Heart left ventricle (tissue), 16 donors: ENCODE results near the gene OR4N5. TPM values are rescaled to one million over a fixed set of nuclear protein-coding genes. Genes with fewer than 3 reads are reported as not detected.

Experiments
- ATAC-seq, 4 donors: fragments of 200-7000 bp; cut with Tn5 transposase; one replicate each; pipeline ENCODE4 v1.9.1; 2020 to 2022; ENCODE audit warnings: moderate library complexity in 4 of 4, mild to moderate bottlenecking in 3 of 4, moderate number of reproducible peaks in 1 of 4
- DNase-seq, 5 donors: peaks; one replicate each; pipeline ENCODE4 v3.0.0-alpha.2; 2020
- H3K27ac ChIP-seq, 12 donors: fragments of 200-600 bp; sonication (generic) in 4 of 12; one replicate each; pipeline versions ENCODE4 v1.5.0 to v1.8.0; 2016 to 2022; ENCODE audit warnings: mild to moderate bottlenecking in 2 of 12
- H3K27me3 ChIP-seq, 9 donors: fragments of 200-600 bp; sonication (generic) in 2 of 9; one replicate each; pipeline versions ENCODE4 v1.5.1 to v1.8.0; 2016 to 2022; ENCODE audit warnings: mild to moderate bottlenecking in 3 of 9
- H3K36me3 ChIP-seq, 9 donors: fragments of 200-600 bp; sonication (generic) in 2 of 9; one replicate each; pipeline versions ENCODE4 v1.5.0 to v1.8.0; 2018 to 2022; ENCODE audit warnings: mild to moderate bottlenecking in 2 of 9
- H3K4me1 ChIP-seq, 12 donors: fragments of 200-600 bp; sonication (generic) in 4 of 12; one replicate each; pipeline versions ENCODE4 v1.5.0 to v1.8.0; 2016 to 2022; ENCODE audit warnings: mild to moderate bottlenecking in 3 of 12
- H3K4me3 ChIP-seq, 12 donors: fragments of 200-600 bp; sonication (generic) in 4 of 12; one replicate each; pipeline versions ENCODE4 v1.5.0 to v1.8.0; 2017 to 2022; ENCODE audit warnings: mild to moderate bottlenecking in 9 of 12, moderate library complexity in 4 of 12
- H3K9me3 ChIP-seq, 12 donors: fragments of 200-600 bp; sonication (generic) in 4 of 12; one replicate each; pipeline versions ENCODE4 v1.5.0 to v1.8.0; 2016 to 2022; ENCODE audit warnings: mild to moderate bottlenecking in 1 of 12
- CTCF ChIP-seq, 12 donors: fragments of 200-600 bp; sonication (generic) in 4 of 12; IDR thresholded peaks; one replicate each; pipeline versions ENCODE4 v1.5.0 to v1.8.0; 2018 to 2022; ENCODE audit warnings: antibody characterized with exemption in 12 of 12, mild to moderate bottlenecking in 5 of 12
- POLR2A ChIP-seq, 2 donors: fragments of 450-650 bp; IDR thresholded peaks; one replicate each; pipeline ENCODE4 v1.6.1; 2017; ENCODE audit warnings: antibody characterized with exemption in 2 of 2, mild to moderate bottlenecking in 2 of 2, moderate library complexity in 2 of 2
- intact Hi-C, 10 donors: fragments of 100-400 bp; cut with DNase I; formaldehyde crosslinking; loops; one replicate each; pipeline versions ENCODE4 v1.11.1 to v1.14.2; 2022
- polyA plus RNA-seq, 2 donors: library from polyadenylated mRNA; stranded (reverse); fragments of 200-250 nt; gene quantifications; one replicate each; pipeline ENCODE4 v1.2.3, GENCODE V29; 2013
- total RNA-seq, 9 donors: library from RNA; depleted of rRNA in 2 of 9; stranded (reverse); fragments of >200 nt in 2 of 9; fragmentation: NEBNext Ultra II Directional in 3 of 9; extraction: Animal tissue kit (Norgen Biotek cat#: 25700) in 3 of 9; gene quantifications; one replicate each; pipeline versions ENCODE4 v1.1.0 to v1.2.4, GENCODE V29; 2016 to 2023
- donor health status: ischemic (EF 13 %, LVEDD 7.1; RV severe dilation, severe dysfunction).
- donor health status: healthy with polysubstance abuse.
- donor health status: DM: no; HTN: yes; CAD: no.
- donor health status: DM: no; HTN: no; CAD: no.
- donor health status: ischemic (EF 25% LVEDD 6.9; RV normal size, moderate dysfunction).
- donor health status: ischemic (EF 25% LVEDD 5.7; RV mildly dilated, moderate dysfunction).
- donor health status: healthy.
- donor health status: DM: yes; HTN: yes; CAD: no.
- donor health status: ischemic (EF 35%, LVEDD 5.7; RV mildly dilated, moderate dysfunction).
- donor health status: nonischemic (EF 11% LVEDD 7.7; RV severe dilation, severe dysfunction).
- donor health status: DM: yes; HTN: yes; CAD: no.
- donor health status: PGD.
- donor health status: ischemic (EF 29% LVEDD 5.4; RV normal size, mild dysfunction).
- donor health status: nonischemic (EF 23%, LVEDD 6.1; RV moderate dilation, normal function).

OR4N5 gene
- total and polyA plus RNA-seq, 11 donors: not detected

DNA sequence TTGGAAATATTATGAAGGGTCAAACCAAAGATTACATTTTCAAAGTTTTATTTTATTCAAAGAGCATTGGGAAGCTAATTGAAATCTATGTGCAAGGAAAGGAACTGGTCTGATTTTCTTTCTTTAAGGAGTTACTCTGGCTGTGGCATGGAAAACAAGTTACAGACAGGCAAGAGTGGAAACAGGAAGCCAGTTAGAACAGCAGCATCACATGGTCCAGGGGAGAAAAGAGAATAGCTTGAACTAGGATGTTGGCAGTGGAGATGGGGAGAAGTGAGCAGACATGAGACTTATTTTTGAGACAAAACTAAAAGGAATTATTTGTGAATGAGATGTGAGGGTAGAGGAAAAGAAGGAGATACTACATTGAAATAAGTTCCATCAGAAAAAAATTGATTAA lies 55.5 kb downstream of the OR4N5 start:
- no peaks in the 10 kb centered on the region for H3K9me3 ChIP-seq
- TF ChIP-seq CTCF (IDR thresholded peaks at IDR 0.05): no peak
- no peak for TF ChIP-seq POLR2A (IDR thresholded peaks at IDR 0.05)
- H3K36me3 ChIP-seq: no peaks in the 10 kb centered on the region
- H3K27me3 ChIP-seq: peaks cover 0 to 3% (median 0%) of the 10 kb centered on the region in 9 donors
- no peak overlapping the region for H3K27ac ChIP-seq
- H3K4me3 ChIP-seq: no peak overlapping the region
- DNase-seq (no peak), ATAC-seq (no peak)
- H3K4me1 ChIP-seq: no peaks in the 10 kb centered on the region
- intact Hi-C loops: no loop called here

Other genes with a start within 250 kb of the OR4N5 start
- gene OR4K5, start 218.2 kb upstream of the OR4N5 start, total RNA-seq: not detected
- not detected for gene OR4K5, start 218.2 kb upstream of the OR4N5 start, polyA plus RNA-seq
- gene OR4K1, start 207.9 kb upstream of the OR4N5 start, total RNA-seq: not detected
- not detected for gene OR4K1, start 207.9 kb upstream of the OR4N5 start, polyA plus RNA-seq
- gene OR4K15, start 163.2 kb upstream of the OR4N5 start, total RNA-seq: not detected
- gene OR4K15, start 163.2 kb upstream of the OR4N5 start, polyA plus RNA-seq: not detected
- not detected for gene OR4Q2, start 136.7 kb upstream of the OR4N5 start, total RNA-seq
- gene OR4Q2, start 136.7 kb upstream of the OR4N5 start, polyA plus RNA-seq: not detected
- gene OR4K14, start 119.5 kb upstream of the OR4N5 start, total RNA-seq: not detected
- not detected for gene OR4K14, start 119.5 kb upstream of the OR4N5 start, polyA plus RNA-seq
- not detected for gene OR4K13, start 102.8 kb upstream of the OR4N5 start, total RNA-seq
- not detected for gene OR4K13, start 102.8 kb upstream of the OR4N5 start, polyA plus RNA-seq
- not detected for gene OR4L1, start 78.8 kb upstream of the OR4N5 start, total RNA-seq
- not detected for gene OR4L1, start 78.8 kb upstream of the OR4N5 start, polyA plus RNA-seq
- not detected for gene OR4K17, start 28.1 kb upstream of the OR4N5 start, total RNA-seq
- gene OR4K17, start 28.1 kb upstream of the OR4N5 start, polyA plus RNA-seq: not detected
- not detected for gene OR11G2, start 52.1 kb downstream of the OR4N5 start, total RNA-seq
- gene OR11G2, start 52.1 kb downstream of the OR4N5 start, polyA plus RNA-seq: not detected
- not detected for gene OR11H6, start 84.9 kb downstream of the OR4N5 start, total RNA-seq
- not detected for gene OR11H6, start 84.9 kb downstream of the OR4N5 start, polyA plus RNA-seq
- not detected for gene OR11H7, start 90.2 kb downstream of the OR4N5 start, total RNA-seq
- not detected for gene OR11H7, start 90.2 kb downstream of the OR4N5 start, polyA plus RNA-seq
- not detected for gene OR11H4, start 100.5 kb downstream of the OR4N5 start, total RNA-seq
- not detected for gene OR11H4, start 100.5 kb downstream of the OR4N5 start, polyA plus RNA-seq
- 10 to 100 TPM in 4 of 9 donors, 1 to 10 TPM in 5; 6.1 to 17.0 (median 9.3) TPM for gene TTC5, start 167.1 kb downstream of the OR4N5 start, total RNA-seq
- gene TTC5, start 167.1 kb downstream of the OR4N5 start, polyA plus RNA-seq: 1 to 10 TPM; 3.2 to 7.4 TPM
- 10 to 100 TPM; 24.5 to 85.6 (median 53.0) TPM for gene CCNB1IP1, start 194.5 kb downstream of the OR4N5 start, total RNA-seq
- 10 to 100 TPM; 84.9 to 99.1 TPM for gene CCNB1IP1, start 194.5 kb downstream of the OR4N5 start, polyA plus RNA-seq
- 10 to 100 TPM in 7 of 9 donors, 1 to 10 TPM in 2; 6.8 to 20.0 (median 16.2) TPM for gene PARP2, start 204.8 kb downstream of the OR4N5 start, total RNA-seq
- gene PARP2, start 204.8 kb downstream of the OR4N5 start, polyA plus RNA-seq: 10 to 100 TPM; 10.1 to 21.1 TPM